HS-27A (cell line): ENCODE results near the gene ALG2.

Experiments
- DNase-seq: peaks from one replicate; pipeline ENCODE4 v3.0.0-alpha.2; 2012; ENCODE audit warnings: low read depth, missing footprints

ALG2 gene

DNA sequence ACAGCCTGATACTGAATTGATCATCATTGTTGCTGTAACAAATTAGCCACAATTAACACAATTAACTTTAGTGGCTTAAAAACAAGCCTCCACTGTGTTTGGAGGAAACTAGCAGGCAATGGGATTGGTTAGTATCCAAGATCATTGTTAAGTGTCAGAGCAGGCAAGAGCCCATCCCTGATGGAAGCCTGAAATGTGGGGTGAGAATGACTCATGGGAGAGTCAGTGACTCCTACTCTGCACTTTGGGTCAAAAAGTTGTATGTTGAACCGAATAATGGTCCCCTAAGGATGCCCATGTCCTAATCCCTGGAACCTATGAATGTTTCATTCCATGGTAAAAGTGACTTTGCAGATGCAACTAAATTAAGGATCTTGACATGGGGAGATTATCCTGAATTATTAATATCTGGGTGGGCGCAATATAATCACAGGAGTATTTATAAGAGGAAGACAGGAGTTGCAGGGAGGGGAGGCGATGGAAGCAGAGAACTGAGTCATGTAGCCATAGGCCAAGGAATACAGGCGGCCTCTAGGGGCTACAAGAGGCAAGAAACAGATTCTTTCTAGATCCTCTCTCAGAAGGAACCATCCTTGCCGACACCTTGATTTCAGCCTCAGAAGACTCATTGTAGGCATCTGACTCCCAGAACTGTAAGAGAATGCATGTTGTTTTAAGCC lies 28.8 kb downstream of the ALG2 start:
- DNase-seq, result no peak

DNA sequence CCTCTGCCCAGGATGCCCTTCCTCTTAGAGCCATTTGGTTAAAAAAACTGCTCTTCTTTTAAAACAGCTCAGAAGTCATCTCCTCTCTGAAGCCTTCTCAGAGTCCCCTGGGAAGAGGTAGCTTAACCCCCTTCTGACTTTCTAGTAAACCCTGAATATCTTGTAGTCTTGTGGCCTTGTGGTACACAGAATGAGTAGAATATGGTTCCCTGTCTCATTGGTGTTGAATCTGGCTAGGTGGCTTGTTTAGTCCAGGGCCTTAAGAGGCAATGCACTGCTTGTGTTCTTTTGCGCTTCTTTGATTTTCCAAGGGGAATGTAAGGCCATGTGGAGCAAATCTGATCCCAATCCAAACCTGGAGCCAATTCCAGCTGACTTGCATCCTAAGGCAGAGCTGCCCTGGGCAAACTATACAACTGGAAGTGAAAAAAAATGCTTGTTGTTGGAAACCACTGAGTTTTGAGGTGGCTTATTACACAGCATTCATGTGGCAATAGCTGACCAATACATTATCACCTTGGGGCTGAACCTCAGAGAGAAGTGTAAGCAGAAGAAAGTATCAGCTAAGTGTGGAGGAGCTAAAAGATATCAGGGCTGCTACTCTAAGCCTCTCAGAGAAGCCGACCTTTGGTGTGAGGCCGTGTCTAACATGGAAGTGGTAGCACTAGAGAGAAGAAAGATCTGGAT lies 31.0 kb downstream of the ALG2 start:
- no peak for DNase-seq

DNA sequence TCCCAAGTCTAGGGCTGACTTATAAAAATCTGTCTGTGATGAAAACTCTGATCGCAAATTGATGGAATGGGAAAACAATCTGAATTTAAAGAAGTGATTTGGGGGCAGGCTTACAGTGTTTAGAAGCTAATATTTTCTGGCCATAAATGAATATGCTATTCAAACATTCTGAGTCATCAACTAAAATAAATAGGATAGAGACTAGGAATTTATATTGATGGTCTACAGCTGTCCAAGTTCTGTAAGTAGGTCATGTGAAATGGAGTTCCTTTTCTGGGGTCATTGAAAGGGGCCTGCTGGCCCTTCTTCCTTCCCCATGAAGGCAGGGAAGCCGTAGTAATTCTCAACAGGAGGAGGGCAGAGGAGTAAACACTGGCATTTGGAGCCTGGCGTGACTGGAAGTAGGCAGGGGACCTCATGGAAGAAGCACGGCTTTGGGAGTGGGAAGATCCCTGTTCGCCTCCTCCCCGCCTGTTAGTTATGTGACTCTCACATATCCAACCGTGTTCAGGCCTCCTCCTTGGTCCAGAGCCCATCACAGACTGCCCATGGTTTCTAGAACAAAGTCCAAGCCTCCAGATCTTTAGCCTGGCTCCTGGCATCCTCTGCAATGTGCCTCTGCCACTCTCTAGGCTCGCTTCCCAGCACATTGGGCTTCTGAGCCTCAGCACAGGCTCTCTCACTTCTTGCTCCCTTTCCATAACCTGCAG lies 31.7 kb downstream of the ALG2 start:
- no peak for DNase-seq

DNA sequence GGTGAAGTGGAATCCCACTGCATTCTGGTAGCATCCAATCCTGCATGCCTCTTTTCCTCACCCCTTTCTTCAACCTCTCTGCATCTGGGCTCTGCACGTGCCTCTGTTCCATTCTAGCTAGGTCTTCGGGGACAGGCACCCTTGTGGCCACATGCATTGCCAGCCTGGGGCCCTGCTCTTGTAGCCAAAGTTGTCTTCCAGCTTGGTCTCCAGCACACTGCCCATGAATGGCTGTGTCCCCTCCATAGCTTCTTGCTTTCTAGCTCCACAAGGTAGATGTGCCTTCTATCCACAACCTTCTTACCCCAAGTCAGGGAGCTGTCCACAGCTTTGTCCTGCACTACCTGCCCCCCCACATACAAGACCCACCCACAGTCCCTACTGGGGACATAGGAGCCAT lies 32.6 kb downstream of the ALG2 start:
- DNase-seq, result no peak

DNA sequence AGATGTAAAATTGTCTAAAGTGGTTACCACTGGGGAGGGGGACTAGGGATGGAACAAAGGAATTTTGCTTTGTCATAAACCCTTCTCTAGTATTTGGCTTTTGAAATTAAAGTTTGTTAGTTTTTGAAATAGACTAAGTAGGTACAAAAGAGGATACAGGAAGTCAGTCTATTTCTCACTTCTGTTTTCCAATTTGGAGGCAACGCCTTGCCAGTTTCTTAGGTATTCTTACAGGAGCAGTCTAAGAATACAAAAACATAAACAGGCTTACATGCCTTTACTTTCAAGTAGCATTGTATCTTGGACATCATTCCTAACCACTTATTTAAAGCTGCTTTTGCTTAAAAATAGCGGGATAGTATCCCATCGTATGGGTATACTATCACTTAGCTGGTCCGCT lies 34.4 kb downstream of the ALG2 start:
- no peak for DNase-seq

DNA sequence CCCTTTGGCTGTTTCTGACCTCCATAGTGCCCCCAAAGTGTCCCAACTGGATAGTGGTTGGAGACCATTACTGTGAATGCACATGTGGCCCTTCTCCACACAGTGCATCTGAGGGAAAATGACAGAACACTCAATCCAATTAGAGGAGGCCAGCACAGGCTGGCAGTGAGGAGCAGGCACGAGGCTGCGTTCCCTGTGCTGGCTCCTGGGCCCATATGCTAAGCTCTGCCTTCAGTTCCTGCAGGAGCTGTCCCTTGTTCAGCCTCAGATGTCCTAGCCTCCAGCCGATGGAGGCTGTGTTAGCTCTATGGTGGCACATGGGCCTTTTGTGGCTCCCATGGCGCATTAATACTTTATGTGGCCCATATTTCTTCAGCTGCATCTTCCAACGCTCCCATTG lies 35.8 kb downstream of the ALG2 start:
- no peak for DNase-seq

DNA sequence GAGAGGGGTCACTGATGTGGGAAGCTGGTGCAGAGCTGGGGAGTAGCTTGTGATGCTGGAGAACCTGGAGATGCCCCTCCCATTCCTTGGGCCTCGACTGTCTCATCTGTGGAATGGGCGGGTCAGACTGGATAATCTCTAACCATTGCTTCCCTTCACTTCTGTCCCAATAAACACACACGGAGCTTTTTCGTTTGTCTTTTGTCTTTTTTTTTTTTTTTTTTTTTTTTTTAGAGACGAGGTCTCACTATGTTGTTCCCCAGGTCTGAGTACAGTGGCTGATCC lies 36.5 kb downstream of the ALG2 start:
- DNase-seq, result no peak

DNA sequence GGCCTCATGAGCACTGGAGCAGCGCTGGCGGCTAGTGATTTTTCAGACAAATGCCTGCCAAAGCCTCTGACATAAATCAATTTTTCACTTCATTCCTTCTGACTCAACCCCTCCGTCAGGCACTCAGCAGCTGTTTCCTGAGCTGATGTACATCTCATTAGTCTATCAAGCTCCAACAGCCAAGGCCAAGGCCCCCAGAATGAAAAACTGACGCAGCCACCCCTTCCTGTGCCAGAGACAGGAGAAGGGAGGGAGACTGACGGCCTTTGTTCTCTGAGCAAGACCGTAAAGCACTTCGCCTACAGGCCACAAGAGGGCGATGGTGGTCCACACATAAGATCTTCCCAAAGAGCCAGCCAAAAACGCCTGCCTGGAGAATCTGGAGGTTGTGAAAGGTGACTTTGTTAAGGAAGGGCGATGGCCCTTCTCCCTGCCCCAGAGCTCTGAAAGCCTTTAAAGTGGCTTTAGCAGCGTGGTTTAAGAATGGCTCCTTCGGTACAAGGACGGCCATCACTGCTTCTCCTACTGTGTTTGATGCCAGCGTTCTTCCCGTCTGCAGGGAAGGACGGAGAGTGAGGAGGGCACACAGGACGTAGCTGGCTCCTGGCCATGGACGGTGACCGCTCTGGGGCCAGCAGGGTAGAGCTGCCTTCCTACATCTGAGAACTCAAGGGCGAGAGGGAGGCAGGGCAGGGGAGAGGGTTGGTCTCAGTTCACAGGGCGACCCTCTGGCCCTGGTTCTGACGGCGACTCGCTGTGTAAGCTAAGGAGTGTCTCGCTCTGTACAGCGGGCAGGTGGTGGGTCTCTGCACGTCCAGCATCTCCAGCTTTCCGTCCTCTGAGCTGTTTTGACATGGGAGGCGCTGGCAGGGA lies 37.0 kb downstream of the ALG2 start:
- DNase-seq, result peak; percentile 58

DNA sequence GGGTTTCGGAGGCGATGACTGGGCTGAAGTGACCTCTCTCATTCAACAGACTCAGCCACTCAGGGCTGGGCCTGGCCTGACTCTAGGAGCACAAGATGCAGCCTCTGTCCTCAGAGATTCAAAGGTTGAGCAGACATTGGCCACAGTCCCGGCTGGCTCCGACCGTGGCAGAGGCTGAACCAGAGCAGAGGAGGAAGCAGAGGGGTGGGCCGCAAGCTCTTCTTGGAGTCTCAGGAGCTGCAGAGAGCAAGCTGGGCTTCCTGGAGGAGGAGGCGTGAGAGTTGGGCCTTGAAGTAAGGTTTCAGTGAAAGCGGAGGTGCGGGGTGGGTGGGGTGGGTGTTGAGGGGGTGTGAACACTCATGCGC lies 37.6 kb downstream of the ALG2 start:
- no peak for DNase-seq

DNA sequence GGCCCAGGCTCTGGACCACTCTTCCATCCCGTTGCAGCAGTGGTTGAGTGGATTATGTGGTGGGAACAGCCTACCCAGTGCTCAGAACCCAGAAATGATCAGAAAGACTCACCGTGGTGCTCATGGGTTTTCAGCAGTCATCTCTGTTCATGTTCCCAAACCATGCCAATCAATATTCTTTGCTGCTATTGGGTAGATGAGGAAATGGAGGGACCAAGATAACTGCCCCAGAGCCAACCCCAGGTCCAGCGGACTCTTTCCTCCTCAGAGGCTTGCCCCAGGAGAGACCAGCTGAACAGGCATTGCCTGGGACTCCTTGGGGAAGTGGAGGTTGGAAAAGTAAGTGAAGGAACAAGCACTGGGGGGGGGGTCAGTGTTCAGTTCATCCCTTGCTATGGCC lies 38.1 kb downstream of the ALG2 start:
- DNase-seq, result no peak

DNA sequence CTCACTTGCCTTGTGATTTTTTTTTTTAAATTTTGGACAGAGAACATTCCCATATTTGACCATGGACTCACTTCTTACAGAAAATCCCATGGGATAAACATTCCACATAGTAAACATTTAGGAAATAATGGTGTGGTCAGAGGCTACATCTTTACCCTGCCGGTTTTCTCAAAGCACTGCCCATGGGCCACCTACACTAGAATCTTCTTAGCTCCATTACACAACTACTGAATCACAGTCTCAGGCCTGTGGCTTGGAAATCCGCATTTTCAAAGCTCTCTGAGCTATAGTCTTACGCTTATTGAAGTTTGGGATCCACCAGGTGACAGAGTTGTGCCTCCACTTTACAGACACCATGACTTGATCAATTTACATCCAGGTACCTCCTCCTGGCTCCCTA lies 39.4 kb downstream of the ALG2 start:
- no peak for DNase-seq

DNA sequence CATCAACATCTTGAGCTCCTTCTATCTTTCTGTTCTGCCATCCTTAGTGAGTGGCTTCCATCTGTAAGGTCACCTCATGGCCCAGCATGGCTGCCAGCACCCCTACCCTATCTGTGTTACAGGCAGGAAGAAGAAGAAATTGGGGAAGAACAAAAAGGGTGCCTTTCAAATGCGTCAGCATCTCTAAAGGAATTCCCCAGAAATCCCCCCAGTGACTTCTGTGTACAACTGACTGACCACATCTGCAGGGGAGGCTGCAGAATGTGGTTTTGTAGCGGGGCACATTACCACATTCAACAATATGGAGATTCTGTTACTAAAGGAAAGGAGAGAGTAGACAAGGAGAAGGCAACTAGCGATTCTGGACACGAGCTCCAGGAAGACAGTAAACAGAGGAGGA lies 40.1 kb downstream of the ALG2 start:
- DNase-seq, result no peak

DNA sequence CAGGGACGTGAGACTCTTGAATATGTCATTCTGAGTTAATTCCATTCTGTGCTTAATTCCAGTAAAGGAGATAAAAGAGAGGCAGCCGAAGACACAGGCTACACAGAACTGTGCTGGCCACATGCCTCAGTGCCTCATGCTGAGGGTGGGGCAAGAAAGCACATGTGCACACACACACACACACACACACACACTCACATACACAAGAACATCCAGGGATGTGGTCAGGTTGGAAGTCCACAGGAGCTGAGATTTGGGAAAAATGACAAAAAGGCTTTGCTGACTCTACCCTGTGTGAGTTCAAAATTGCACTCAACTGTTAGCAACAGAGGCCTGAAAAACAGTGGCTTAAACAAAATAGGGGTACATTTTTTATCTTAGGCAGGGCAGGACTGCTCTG lies 40.5 kb downstream of the ALG2 start:
- DNase-seq, result no peak

DNA sequence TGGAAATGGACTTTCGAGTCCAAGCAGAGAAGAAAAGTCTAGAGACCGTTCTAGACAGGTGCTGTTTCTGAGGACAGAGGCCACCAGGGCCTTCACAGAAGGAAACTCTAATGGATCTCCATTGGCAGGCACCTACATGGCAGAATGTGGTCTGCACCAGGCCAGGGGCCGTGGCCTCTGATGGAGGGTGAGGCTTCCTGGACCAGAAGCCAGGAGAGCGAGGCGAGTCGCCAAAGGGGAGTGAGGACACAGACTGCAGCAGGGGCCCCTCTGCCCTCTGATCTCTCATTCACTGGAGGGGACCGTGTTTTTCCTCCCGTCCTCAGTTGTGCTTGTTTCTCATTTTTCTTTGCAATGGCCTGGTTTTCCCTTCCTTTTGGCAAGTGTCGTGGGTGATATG lies 41.1 kb downstream of the ALG2 start:
- no peak for DNase-seq

DNA sequence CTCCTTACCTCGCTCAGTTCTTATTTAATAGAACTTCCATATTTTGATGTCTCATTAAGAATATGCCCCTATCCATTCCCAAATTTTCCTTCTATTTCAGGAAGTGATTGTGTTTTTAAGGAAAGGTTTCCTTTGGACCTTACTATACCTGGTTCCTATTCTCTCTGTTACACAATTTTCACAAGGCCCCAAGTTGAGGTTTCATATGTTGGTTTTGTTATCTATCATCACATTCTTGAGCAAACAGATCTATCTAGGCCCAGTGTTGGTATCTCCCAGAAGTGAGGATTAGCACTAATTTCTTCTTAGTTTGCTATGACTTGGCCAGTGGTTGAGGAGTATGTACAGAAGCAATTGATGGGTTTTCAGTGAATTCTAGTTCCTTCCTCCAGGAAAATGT lies 41.5 kb downstream of the ALG2 start:
- no peak for DNase-seq

DNA sequence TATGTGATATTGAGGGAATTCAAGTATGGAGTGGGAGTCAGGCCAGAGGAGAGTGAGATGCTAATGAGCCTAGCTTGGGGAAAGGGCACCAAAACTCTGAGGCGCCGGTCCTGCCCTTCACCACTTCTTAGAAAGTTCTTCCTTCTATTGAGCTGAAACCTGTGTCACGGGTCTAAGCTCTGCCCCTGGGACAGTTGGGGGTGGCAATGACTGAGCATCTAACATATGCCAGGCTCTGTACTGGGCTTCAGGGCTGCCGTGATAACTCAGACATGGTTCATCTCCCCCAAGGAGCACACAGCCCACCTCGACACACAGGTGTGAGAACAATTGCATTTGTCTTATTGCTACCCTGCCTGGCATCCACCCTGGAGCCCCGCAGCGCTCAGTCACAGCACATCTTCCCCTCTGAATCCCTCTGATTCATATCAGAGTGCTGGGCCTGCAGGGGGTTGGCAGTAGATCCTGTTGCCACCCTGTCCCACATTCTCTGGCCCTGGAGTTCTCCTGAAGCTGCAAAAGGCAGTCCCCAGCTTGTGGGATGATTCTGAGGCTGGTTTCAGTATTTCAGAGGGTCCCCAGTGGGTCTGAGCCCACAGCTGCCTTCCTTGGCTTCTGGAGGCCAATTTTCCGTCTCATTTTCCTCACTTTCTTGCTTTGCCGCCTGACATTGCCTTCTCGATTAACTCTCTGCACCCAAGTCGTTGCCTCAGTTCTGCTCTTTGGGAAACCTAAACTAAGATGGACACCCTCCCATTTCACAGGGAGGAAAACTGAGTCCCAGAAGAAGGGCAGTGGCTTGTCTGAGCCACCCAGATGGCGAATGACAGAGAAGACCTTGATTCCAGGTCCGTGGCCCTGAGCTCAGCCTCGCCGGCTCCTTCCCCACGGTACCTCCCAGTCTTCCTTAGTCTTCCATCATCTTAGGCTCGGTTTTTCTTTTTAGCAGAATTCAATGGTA lies 42.5 kb downstream of the ALG2 start:
- no peak for DNase-seq

DNA sequence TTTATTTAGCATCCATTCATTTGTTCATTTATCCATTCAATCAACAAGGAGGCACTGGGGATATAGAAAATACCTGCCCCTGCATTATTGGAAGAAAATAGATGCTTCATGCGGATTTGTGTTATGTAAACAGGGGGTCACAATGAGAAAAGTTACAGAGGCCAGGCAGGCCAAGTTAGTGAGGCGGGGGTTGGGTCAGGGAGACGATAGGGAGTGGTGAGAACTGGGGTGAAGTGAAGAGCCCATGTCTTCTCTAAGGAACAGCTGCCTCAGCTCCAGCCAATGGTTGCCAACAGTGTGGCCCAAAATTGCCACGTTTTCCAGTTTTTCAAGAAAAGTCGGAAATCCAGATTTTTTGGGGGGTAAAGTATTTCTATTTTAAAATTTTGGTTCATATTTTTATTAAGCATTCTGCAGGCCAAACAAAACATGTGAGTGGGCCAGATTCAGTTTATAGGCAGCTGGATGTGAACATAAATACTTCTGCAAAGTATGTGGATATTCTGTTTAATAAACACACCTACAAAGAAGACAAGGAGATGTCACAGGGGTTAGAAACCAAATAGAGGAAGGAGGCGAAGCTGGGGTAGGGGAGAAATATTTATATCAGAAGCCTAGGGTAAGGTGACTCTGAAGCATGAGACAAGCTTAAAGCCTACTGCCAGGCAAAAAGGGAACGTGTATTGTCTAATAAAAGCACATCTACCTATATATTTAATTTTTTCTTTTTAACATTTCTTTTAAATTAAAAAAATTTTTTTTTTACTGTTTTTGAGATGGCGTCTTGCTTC lies 44.0 kb downstream of the ALG2 start:
- no peak for DNase-seq

DNA sequence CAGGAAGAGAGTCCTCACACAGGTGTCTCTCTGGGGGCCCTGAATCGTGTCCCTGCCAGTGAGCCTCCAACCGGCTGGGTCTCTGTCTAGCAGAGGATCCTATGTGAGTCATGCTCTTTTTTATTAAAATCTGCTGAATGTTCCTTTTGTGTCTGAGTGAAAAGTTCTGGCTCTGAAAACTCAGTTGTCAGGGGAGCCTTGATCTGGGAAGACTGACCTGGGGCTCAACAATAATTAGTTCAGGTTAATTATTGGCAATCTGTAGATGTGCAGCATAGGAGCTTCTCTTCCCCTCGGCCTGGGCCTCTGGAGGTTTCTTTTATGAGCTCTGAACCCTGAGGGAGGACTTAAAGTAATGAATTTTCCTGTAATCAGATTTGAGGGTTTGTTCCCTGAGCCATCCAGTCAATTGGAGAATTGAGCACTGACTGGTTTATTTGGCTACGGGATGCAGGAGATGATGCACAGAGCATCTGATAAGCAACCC lies 45.2 kb downstream of the ALG2 start:
- no peak for DNase-seq

DNA sequence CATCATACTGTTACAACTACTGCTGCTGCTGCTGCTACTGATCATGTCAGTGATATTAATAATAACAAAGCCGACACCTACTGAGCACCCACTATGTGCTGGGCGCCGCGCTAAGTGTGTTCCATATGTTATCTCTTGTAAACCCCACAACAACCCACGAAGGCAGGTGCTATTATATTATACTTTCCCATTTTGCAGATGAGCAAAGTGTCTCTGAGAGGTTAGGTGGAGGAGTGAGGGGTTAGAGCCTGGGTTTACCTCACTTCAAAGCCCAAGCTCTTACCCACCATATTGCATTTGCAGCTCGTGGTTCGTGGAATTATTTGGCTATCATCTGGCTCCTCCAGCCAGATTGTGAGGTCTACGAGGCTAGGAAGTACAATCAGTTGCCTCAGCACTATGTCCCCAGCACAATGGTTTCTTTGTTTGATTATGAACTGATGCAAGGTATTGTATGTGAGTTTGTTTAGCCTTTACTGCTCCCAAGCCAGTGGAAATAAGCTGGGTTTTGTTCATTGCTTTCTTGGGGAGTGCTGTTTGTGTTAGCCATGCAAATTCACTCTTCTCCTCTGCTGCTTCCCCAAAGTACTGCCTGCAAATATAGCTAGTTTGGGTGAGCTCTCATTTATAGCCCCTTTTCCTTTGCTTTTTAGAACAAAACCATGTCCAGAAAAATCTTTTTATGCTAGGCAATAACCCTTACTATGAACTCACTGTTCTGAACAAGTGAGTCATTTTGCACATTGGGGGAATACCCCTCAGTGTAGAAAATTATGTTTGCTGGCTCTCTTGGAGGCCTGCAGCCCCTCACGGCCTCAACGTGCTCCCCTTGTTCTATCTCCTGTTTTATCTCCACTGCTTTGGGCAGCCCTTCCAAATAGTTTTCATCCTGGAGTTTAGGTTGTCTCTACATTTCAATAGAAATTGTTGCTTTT lies 47.9 kb downstream of the ALG2 start:
- no peak for DNase-seq
